Measurements from ENCODE around the gene SMIM24.

The SMIM24 gene

DNA sequence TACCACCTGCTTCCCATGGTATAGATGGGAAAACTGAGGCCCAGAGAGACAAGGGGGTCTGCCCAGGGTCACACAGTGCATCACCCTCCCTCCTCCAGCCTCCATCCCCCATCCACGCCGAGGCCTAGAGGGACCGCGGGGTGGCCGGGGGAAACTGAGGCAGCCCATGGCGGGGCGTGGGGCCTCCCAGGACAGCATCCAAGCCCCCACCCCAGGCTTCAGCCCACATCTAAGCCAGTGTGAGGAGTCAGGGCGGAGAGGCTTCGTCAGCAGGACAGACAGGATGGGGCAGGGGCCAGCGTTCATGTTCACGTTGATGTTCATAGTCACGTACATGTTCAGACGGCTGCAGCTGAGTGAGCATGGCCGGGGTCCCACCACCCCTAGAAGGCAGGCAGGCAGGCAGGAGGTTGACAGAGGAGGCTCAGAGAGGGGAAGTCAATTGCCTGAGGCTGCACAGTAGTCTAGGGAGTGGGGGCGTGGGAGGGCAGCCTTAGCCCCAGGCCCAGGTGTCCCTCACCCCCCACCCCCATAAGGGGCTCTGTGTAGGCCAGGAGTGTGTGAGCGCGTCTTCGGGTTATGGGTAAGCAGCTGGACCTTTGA lies 23.3 kb downstream of the SMIM24 start:
- H3K4me3 ChIP-seq (ENCODE audit: low read length) = no peak overlapping the region
- H3K4me2 ChIP-seq (ENCODE audit: low read length) = no peak overlapping the region
- no peaks in the 10 kb centered on the region for H3K79me2 ChIP-seq (ENCODE audit: control insufficient read depth, low read length)
- no peak overlapping the region for H3K27ac ChIP-seq (ENCODE audit: low read depth, low read length)
- H3K36me3 ChIP-seq (ENCODE audit: control insufficient read depth, low read length) = no peaks in the 10 kb centered on the region
- H3K9me3 ChIP-seq (ENCODE audit: control insufficient read depth, insufficient read depth, low read length) = no peaks in the 10 kb centered on the region
- H4K20me1 ChIP-seq (ENCODE audit: control insufficient read depth, insufficient read depth, low read depth, low read length) = no peaks in the 10 kb centered on the region
- H3K27me3 ChIP-seq (ENCODE audit: control insufficient read depth, low read length) = no peaks in the 10 kb centered on the region
- H3F3A ChIP-seq (ENCODE audit: control insufficient read depth, insufficient read depth) = no peaks in the 10 kb centered on the region
- H3K9me2 ChIP-seq (replicated peaks; ENCODE audit: control insufficient read depth, low read length) = no peaks in the 10 kb centered on the region
- TF ChIP-seq EZH2phosphoT487 (IDR thresholded peaks at IDR 0.05; ENCODE audit: borderline replicate concordance, low read length) (no peak), CTCF (IDR thresholded peaks at IDR 0.05; ENCODE audit: low read depth, low read length, poor library complexity, severe bottlenecking) (no peak)
- H3K4me1 ChIP-seq (ENCODE audit: control insufficient read depth, low read length) = no peaks in the 10 kb centered on the region

DNA sequence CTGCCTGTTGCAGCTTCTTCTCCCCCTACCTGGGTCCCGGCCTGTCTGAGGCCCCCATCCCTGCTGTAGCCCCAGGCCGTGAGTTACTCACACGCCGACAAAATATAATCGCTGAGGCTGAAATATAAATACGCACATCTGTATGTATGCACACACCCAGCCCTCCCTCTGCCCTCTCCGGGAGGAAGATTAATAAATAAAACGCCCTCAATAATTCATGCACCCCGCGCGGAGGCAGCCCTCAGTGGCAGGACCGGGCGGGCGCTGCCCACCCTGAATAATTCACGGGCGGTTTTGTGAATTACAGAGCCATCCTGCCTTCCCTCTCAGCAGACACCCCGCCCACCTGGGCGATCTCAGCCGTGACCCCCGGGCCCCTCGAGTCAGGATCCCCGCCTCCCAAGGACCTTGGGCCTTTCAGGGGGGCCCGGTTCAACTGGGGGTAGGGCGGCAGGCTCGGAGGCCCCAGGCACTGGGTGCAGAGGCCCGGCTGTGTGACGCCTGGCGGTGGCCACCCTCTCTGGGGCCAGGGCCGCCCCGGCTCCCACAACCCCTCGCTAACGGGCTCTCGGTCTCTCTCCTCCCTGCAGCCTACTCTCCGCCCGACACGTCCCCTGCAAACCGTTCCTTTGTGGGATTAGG lies 24.2 kb downstream of the SMIM24 start:
- no peak overlapping the region for H3K27ac ChIP-seq (ENCODE audit: low read depth, low read length)
- no peaks in the 10 kb centered on the region for H3K36me3 ChIP-seq (ENCODE audit: control insufficient read depth, low read length)
- H3K4me3 ChIP-seq (ENCODE audit: low read length) = no peak overlapping the region
- H3K27me3 ChIP-seq (ENCODE audit: control insufficient read depth, low read length) = no peaks in the 10 kb centered on the region
- H3K9me2 ChIP-seq (replicated peaks; ENCODE audit: control insufficient read depth, low read length) = no peaks in the 10 kb centered on the region
- H3K9me3 ChIP-seq (ENCODE audit: control insufficient read depth, insufficient read depth, low read length) = no peaks in the 10 kb centered on the region
- no peak overlapping the region for H3K4me2 ChIP-seq (ENCODE audit: low read length)
- no peaks in the 10 kb centered on the region for H3K4me1 ChIP-seq (ENCODE audit: control insufficient read depth, low read length)
- no peaks in the 10 kb centered on the region for H4K20me1 ChIP-seq (ENCODE audit: control insufficient read depth, insufficient read depth, low read depth, low read length)
- no peaks in the 10 kb centered on the region for H3K79me2 ChIP-seq (ENCODE audit: control insufficient read depth, low read length)
- TF ChIP-seq EZH2phosphoT487 (IDR thresholded peaks at IDR 0.05; ENCODE audit: borderline replicate concordance, low read length) = no peak
- H3F3A ChIP-seq (ENCODE audit: control insufficient read depth, insufficient read depth) = no peaks in the 10 kb centered on the region

DNA sequence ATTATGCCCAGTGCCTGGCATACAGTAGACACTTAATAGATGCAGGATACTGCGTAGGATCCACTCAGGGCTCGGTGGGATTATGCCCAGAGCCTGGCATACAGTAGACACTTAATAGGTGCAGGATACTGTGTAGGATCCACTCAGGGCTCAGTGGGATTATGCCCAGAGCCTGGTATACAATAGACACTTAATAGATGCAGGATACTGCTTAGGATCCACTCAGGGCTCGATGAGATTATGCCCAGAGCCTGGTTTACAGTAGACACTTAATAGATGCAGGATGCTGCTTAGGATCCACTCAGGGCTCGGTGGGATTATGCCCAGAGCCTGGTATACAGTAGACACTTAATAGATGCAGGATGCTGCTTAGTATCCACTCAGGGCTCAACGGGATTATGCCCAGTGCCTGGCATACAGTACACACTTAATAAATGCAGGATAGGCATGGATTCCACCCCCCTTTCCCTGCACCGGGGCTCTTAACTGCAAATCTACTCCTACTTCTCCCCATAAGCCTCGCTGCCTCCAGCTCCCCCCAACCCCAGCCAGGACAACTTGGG lies 24.9 kb downstream of the SMIM24 start:
- Histone ChIP-seq H3F3A (ENCODE audit: control insufficient read depth, insufficient read depth) (no peaks in the 10 kb centered on the region), H3K4me1 (ENCODE audit: control insufficient read depth, low read length) (no peaks in the 10 kb centered on the region)
- no peak for TF ChIP-seq EZH2phosphoT487 (IDR thresholded peaks at IDR 0.05; ENCODE audit: borderline replicate concordance, low read length)
- no peak for TF ChIP-seq CTCF (IDR thresholded peaks at IDR 0.05; ENCODE audit: low read depth, low read length, poor library complexity, severe bottlenecking)

More for the DNA sequence above, 24.9 kb downstream of the SMIM24 start:
- Histone ChIP-seq H3K4me3 (ENCODE audit: low read length) (no peak overlapping the region), H3K9me3 (ENCODE audit: control insufficient read depth, insufficient read depth, low read length) (no peaks in the 10 kb centered on the region), H3K9me2 (replicated peaks; ENCODE audit: control insufficient read depth, low read length) (no peaks in the 10 kb centered on the region), H3K79me2 (ENCODE audit: control insufficient read depth, low read length) (no peaks in the 10 kb centered on the region), H3K27ac (ENCODE audit: low read depth, low read length) (no peak overlapping the region), H3K27me3 (ENCODE audit: control insufficient read depth, low read length) (no peaks in the 10 kb centered on the region), H3K36me3 (ENCODE audit: control insufficient read depth, low read length) (no peaks in the 10 kb centered on the region), H3K4me2 (ENCODE audit: low read length) (no peak overlapping the region), H4K20me1 (ENCODE audit: control insufficient read depth, insufficient read depth, low read depth, low read length) (no peaks in the 10 kb centered on the region)

All from DOHH2 (cell line).